PC-9 (cell line): ENCODE results near the gene TMEM250. TPM values are rescaled to one million over a fixed set of nuclear protein-coding genes. Genes with fewer than 3 reads are reported as not detected.

Experiments
- BruUV-seq: library from RNA; stranded (reverse); fragments of 400-500 nt; replicated peaks from 2 replicates; lab custom pipeline; 2021; lab: Mats Ljungman, UMichigan
- CTCF ChIA-PET: fragments of 300-600 bp; sonication (Branson Sonifier 250); formaldehyde crosslinking; loops from one replicate; lab custom pipeline; 2022; ENCODE audit warnings: antibody characterized with exemption; lab: Charles Lee
- POLR2A ChIA-PET: fragments of 300-600 bp; sonication (Branson Sonifier 250); formaldehyde crosslinking; loops from one replicate; lab custom pipeline; 2022; ENCODE audit warnings: antibody characterized with exemption; ENCODE audit not compliant: unreplicated experiment; lab: Charles Lee
- DNase-seq, 2 experiments: peaks; one replicate each; pipeline versions ENCODE4 v3.0.0 to v3.0.0-alpha.2; 2015 to 2022; ENCODE audit warnings: mixed read lengths in 1 of 2
- H2AFZ ChIP-seq: fragments of 200-600 bp; sonication (generic); 2 replicates; pipeline ENCODE4 v1.8.1; 2017; ENCODE audit warnings: antibody characterized with exemption
- H3F3A ChIP-seq: fragments of 200-600 bp; sonication (generic); 2 replicates; pipeline ENCODE4 v1.8.1; 2017; ENCODE audit warnings: antibody characterized with exemption, mild to moderate bottlenecking, low read depth; ENCODE audit not compliant: insufficient read depth
- H3K27ac ChIP-seq: fragments of 200-600 bp; sonication (generic); 2 replicates; pipeline ENCODE4 v1.6.1; 2016; ENCODE audit warnings: mixed run types
- H3K27me3 ChIP-seq: fragments of 200-600 bp; sonication (generic); 2 replicates; pipeline ENCODE4 v1.6.1; 2016; ENCODE audit warnings: low read depth, mixed run types; ENCODE audit not compliant: insufficient read depth
- H3K36me3 ChIP-seq: fragments of 200-600 bp; sonication (generic); 2 replicates; pipeline ENCODE4 v1.6.1; 2016; ENCODE audit warnings: low read depth, mixed run types
- H3K4me1 ChIP-seq: fragments of 200-600 bp; sonication (generic); replicated peaks from 2 replicates; pipeline ENCODE4 v1.6.1; 2016; ENCODE audit warnings: mixed run types; ENCODE audit not compliant: insufficient read depth
- H3K4me2 ChIP-seq: fragments of 200-600 bp; sonication (generic); 2 replicates; pipeline ENCODE4 v1.6.1; 2017; ENCODE audit warnings: mixed run types
- H3K4me3 ChIP-seq: fragments of 200-600 bp; sonication (generic); 2 replicates; pipeline ENCODE4 v1.6.1; 2016; ENCODE audit warnings: mixed run types
- H3K79me2 ChIP-seq: fragments of 200-600 bp; sonication (generic); 2 replicates; pipeline ENCODE4 v1.6.1; 2017; ENCODE audit warnings: low read depth, mixed run types
- H3K9me2 ChIP-seq: fragments of 200-600 bp; sonication (generic); 2 replicates; pipeline ENCODE4 v1.8.1; 2017; ENCODE audit warnings: mild to moderate bottlenecking; ENCODE audit not compliant: insufficient read depth
- H3K9me3 ChIP-seq: fragments of 200-600 bp; sonication (generic); 2 replicates; pipeline ENCODE4 v1.8.1; 2016; ENCODE audit warnings: low read depth; ENCODE audit not compliant: insufficient read depth
- H4K20me1 ChIP-seq: fragments of 200-600 bp; sonication (generic); 2 replicates; pipeline ENCODE4 v1.8.1; 2017; ENCODE audit not compliant: insufficient read depth
- EZH2 ChIP-seq: fragments of 200-600 bp; sonication (generic); IDR thresholded peaks from 2 replicates; pipeline ENCODE4 v1.8.0; 2017; ENCODE audit warnings: antibody characterized with exemption, low read depth
- intact Hi-C: fragments of 100-400 bp; cut with micrococcal nuclease; formaldehyde crosslinking; loops from one replicate; pipeline ENCODE4 v1.10.0; 2022; ENCODE audit not compliant: unreplicated experiment
- total RNA-seq: library from RNA; stranded (reverse); gene quantifications from 2 replicates; pipeline ENCODE4 v1.2.3, GENCODE V29; 2021
- TF ChIP-seq, protein P1 (sequence below): fragments of 200-600 bp; sonication (generic); conservative IDR thresholded peaks from 2 replicates; pipeline ENCODE4 v1.6.1; 2017; ENCODE audit warnings: mixed run types, antibody characterized with exemption, mild to moderate bottlenecking, moderate library complexity

Gene TMEM250
- total RNA-seq, 1 experiment from 2014 or later = 73.8 TPM

GRCh38 chr9:136142859-136143214 is 24.2 kb upstream of the TMEM250 start:
- TF ChIP-seq, protein P1, sequence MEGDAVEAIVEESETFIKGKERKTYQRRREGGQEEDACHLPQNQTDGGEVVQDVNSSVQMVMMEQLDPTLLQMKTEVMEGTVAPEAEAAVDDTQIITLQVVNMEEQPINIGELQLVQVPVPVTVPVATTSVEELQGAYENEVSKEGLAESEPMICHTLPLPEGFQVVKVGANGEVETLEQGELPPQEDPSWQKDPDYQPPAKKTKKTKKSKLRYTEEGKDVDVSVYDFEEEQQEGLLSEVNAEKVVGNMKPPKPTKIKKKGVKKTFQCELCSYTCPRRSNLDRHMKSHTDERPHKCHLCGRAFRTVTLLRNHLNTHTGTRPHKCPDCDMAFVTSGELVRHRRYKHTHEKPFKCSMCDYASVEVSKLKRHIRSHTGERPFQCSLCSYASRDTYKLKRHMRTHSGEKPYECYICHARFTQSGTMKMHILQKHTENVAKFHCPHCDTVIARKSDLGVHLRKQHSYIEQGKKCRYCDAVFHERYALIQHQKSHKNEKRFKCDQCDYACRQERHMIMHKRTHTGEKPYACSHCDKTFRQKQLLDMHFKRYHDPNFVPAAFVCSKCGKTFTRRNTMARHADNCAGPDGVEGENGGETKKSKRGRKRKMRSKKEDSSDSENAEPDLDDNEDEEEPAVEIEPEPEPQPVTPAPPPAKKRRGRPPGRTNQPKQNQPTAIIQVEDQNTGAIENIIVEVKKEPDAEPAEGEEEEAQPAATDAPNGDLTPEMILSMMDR = no peak
- TF ChIP-seq EZH2 = no peak
- no peaks in the 10 kb centered on the region for H3K4me1 ChIP-seq
- BruUV-seq = no TSS peak
- H3K27me3 ChIP-seq = peaks cover 39% of the 10 kb centered on the region
- no peak overlapping the region for H3K4me3 ChIP-seq
- H3K27ac ChIP-seq = no peak overlapping the region
- ChIA-PET POLR2A (no interaction called here), CTCF (no interaction called here)
- H3K9me2 ChIP-seq = no peaks in the 10 kb centered on the region
- no peak for DNase-seq
- H3K4me2 ChIP-seq = no peak overlapping the region
- H2AFZ ChIP-seq = no peak overlapping the region
- H3K36me3 ChIP-seq = no peaks in the 10 kb centered on the region
- no peaks in the 10 kb centered on the region for H4K20me1 ChIP-seq
- H3K79me2 ChIP-seq = no peaks in the 10 kb centered on the region
- intact Hi-C loops = loop anchor here (2.0 to 5.0 kb wide), 2 partner anchors 124 to 140 kb away; no protein-coding TSS in a partner anchor
- 0 out of 2 replicates have a peak, but pooled peaks cover under 1% of the 10 kb centered on the region for H3F3A ChIP-seq
- no peaks in the 10 kb centered on the region for H3K9me3 ChIP-seq

DNA sequence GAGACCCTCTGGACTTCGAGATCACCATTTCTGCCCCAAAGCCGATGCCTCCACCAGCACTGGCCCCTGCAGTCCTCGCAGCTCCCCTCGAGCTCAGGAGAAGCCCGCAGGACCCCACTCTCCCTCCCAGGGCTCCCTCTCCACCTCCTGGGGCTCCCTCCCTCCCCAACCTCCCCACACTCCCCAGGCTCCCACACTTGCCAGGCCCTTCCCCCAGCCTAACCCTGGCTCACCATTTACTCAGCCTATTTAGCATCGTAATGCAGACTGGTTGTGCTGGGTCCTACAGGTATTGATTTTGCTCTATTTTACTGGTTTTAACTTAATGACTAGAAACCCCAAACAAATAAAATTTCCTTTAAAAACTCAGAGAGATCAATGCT is 23.7 kb upstream of the TMEM250 start:
- Histone ChIP-seq H3K9me2 (no peaks in the 10 kb centered on the region), H3K4me2 (no peak overlapping the region), H3K9me3 (no peaks in the 10 kb centered on the region), H3K27ac (no peak overlapping the region), H3K4me1 (no peaks in the 10 kb centered on the region), H3K27me3 (peaks cover 35% of the 10 kb centered on the region), H3K4me3 (no peak overlapping the region), H3K36me3 (no peaks in the 10 kb centered on the region), H4K20me1 (no peaks in the 10 kb centered on the region), H2AFZ (no peak overlapping the region), H3K79me2 (no peaks in the 10 kb centered on the region), H3F3A (0 out of 2 replicates have a peak, but pooled peaks cover 3% of the 10 kb centered on the region)
- intact Hi-C loops = loop anchor here (2.0 to 5.0 kb wide), 2 partner anchors 125 to 140 kb away; no protein-coding TSS in a partner anchor
- no TSS peak for BruUV-seq
- POLR2A ChIA-PET = no interaction called here
- no peak for DNase-seq
- CTCF ChIA-PET = no interaction called here
- TF ChIP-seq, protein P1 = no peak
- TF ChIP-seq EZH2 = no peak

DNA sequence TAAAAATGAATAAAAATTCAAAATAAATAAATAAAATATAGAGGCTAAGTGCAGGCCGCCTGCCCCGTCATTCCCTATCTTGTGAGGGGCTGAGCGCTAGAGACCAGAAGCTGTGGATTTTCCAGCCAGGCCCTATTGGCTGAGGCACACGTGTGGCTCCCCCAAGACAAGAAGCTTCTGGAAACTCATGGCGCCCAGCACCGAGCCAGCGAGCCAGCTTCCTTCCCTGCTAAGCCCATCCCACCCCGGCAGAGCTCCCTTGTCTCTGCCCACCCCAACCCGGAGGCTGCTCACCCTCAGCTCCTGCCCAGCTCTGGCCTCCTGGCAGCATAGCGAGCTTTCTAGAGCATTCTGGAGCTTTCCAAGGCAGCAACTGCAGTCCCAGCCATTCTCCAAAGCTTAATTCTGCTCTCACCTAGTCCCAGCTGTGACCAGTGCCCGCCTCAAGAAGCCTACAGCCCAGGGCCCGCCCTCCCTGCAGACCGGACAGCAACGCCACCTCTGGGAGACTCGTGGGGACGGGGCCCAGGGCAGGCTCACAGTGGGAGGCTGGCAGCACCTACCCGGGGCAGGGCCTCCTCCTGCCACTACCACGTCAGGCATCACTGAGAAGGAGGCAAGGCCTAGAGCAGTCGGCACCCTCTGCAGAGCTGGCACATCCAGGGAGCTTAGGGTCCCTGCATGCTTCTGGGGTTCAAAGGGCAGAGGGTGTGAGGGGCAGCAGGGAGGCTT is 23.2 kb upstream of the TMEM250 start:
- Histone ChIP-seq H2AFZ (no peak overlapping the region), H3F3A (0 out of 2 replicates have a peak, but pooled peaks cover 3% of the 10 kb centered on the region), H3K4me1 (0 out of 2 replicates have a peak, but pooled peaks cover 4% of the 10 kb centered on the region), H4K20me1 (no peaks in the 10 kb centered on the region), H3K27ac (no peak overlapping the region), H3K4me2 (no peak overlapping the region), H3K79me2 (no peaks in the 10 kb centered on the region), H3K27me3 (peaks cover 30% of the 10 kb centered on the region), H3K4me3 (no peak overlapping the region), H3K9me2 (no peaks in the 10 kb centered on the region), H3K36me3 (no peaks in the 10 kb centered on the region), H3K9me3 (no peaks in the 10 kb centered on the region)
- BruUV-seq = no TSS peak
- ChIA-PET POLR2A (no interaction called here), CTCF (no interaction called here)
- TF ChIP-seq, protein P1 = no peak
- TF ChIP-seq EZH2 = no peak
- DNase-seq = no peak
- intact Hi-C loops = loop anchor here (2.0 to 5.0 kb wide), 2 partner anchors 125 to 141 kb away; no protein-coding TSS in a partner anchor
